WI38 (cell line): Measurements from ENCODE around the gene PDZD7.

ENCODE experiments used
- H3K4me3 ChIP-seq: 2 replicates; pipeline ENCODE4 v1.5.1; 2011; ENCODE audit warnings: low read depth, mild to moderate bottlenecking, control low read depth, low read length
- TF ChIP-seq, protein P1 (sequence below): IDR thresholded peaks from 2 replicates; pipeline ENCODE4 v1.5.1; 2012; ENCODE audit warnings: low read depth, mild to moderate bottlenecking, control low read depth, low read length

Gene PDZD7

DNA sequence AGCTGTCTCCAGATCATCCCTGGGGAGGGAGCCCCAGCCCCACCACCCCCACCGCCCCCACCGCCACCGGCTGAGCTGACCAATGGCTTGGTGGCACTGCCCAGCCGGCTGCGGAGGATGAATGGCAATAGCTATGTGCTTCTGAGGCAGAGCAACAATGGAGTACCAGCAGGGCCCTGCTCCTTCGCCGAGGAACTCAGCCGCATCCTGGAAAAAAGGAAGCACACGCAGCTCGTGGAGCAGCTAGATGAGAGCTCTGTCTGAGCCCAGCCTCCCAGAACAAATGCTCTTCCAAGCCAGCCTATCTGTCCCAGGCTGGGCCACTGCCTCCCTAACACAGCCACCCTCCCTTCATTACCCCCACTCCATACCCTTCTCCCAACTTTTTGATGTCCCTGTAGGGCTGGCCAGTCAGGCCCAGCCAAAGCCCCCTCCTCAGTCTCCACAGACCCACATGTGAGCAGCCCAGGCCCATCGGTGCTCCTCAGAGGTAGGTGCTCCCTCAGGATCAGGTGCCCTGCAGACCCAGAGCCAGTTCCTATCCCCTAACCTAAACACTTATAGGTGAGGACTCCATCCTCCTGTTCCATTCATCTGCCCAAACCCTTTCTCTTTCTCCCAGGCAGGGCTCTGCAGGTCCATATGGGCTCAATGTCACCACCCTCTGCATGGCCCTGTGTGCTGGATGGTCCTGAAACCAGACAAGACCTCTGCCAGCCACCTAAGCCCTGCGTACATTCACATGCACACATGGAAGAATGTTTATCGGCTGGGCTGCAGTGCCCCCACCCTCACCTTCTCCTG, 46.9 kb downstream of the PDZD7 start:
- H3K4me3 ChIP-seq: no peak overlapping the region
- TF ChIP-seq, protein P1, sequence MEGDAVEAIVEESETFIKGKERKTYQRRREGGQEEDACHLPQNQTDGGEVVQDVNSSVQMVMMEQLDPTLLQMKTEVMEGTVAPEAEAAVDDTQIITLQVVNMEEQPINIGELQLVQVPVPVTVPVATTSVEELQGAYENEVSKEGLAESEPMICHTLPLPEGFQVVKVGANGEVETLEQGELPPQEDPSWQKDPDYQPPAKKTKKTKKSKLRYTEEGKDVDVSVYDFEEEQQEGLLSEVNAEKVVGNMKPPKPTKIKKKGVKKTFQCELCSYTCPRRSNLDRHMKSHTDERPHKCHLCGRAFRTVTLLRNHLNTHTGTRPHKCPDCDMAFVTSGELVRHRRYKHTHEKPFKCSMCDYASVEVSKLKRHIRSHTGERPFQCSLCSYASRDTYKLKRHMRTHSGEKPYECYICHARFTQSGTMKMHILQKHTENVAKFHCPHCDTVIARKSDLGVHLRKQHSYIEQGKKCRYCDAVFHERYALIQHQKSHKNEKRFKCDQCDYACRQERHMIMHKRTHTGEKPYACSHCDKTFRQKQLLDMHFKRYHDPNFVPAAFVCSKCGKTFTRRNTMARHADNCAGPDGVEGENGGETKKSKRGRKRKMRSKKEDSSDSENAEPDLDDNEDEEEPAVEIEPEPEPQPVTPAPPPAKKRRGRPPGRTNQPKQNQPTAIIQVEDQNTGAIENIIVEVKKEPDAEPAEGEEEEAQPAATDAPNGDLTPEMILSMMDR: no peak

DNA sequence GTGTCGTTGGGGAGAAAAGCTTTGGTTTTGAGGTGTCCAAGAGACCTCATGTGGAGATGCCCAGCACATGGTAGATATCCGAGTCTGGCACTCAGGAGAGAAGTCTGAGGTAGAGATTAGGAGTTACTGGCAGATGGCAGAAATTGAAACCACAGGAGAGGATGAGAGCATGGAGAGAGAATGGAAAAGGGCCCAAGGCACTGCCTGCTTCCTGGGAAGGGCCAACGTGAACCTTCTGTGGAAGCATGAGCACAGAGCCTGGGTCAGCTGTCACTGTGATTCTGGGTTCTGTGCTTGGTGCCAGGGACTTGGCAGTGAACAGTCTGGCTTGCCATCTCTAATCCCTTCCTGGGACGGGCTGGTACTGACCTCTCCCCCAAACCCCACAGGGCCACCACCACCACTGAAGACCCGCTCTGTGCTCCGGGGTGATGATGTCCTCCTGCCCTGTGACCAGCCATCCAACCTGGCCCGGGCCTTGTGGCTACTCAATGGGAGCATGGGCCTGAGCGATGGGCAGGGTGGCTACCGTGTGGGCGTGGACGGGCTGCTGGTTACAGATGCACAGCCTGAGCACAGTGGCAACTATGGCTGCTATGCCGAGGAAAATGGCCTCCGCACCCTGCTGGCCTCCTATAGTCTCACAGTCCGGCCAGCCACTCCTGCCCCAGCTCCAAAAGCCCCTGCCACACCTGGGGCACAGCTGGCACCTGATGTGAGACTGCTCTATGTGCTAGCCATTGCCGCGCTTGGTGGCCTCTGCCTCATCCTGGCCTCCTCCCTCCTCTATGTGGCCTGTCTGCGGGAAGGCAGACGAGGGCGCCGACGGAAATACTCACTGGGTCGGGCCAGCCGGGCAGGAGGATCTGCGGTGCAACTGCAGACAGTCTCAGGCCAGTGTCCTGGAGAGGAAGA, 47.8 kb downstream of the PDZD7 start:
- no peak overlapping the region for H3K4me3 ChIP-seq
- TF ChIP-seq, protein P1: no peak

DNA sequence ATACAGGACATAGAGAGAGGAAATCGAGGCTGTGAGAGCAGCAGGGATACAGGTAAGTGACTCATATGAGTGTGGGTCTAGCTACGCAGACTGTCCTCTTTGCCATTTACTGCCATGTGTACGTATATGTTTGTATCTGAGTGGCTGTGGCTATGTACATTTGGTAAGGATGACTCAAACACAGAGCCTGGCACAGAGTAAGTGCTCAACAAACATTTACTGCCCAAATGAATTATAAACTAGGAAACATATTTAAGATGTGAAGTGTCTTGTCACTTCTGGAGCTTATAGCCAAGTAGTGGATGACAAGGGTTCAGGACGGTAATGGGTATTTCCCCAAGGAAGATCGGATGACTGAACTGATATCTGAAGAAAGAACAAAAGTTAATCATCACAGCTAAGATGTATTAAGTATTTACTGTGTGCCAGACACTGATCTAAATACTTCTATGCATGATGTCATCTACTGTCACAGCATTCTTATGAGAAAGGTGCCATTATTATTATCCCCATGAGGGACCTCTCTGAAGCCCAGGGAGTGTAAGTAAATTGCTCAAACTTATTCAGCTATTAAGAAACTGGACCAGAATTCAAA, 49.7 kb downstream of the PDZD7 start:
- H3K4me3 ChIP-seq: no peak overlapping the region
- TF ChIP-seq, protein P1: no peak

DNA sequence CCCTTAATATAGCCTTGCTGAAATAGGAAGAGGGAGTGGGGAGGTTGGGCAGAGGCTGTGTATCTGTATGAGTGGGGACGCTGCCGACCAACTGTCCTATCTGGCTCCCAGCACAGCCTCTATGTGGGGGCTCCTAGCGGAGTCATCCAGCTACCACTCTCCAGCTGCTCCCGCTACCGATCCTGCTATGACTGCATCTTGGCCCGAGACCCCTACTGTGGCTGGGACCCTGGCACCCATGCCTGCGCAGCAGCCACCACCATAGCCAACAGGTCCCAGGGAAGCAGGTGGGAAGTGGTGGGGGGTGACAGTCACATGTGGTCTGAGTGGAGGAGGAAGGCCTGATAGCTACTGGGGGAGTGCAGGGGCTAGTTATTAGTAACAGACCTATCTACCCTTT, 50.2 kb downstream of the PDZD7 start:
- TF ChIP-seq, protein P1: no peak
- H3K4me3 ChIP-seq: no peak overlapping the region

DNA sequence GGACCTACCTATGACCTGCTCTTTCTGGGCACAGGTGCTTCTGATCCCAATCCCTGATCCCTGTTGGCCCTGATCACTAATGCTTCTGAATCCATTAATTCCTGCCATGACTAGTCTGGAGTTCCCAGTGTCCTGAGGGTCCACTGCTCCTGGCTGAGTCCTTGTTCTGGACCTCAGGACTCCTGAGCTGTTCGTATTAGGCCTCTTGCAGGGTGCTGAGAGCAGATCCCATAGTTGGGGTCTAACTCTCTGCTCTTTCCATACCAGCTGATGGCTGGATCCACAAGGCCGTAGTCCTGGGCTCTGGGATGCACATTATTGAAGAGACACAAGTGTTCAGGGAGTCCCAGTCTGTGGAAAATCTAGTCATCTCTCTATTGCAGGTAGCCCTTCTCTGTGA, 50.6 kb downstream of the PDZD7 start:
- no peak overlapping the region for H3K4me3 ChIP-seq
- TF ChIP-seq, protein P1: no peak

DNA sequence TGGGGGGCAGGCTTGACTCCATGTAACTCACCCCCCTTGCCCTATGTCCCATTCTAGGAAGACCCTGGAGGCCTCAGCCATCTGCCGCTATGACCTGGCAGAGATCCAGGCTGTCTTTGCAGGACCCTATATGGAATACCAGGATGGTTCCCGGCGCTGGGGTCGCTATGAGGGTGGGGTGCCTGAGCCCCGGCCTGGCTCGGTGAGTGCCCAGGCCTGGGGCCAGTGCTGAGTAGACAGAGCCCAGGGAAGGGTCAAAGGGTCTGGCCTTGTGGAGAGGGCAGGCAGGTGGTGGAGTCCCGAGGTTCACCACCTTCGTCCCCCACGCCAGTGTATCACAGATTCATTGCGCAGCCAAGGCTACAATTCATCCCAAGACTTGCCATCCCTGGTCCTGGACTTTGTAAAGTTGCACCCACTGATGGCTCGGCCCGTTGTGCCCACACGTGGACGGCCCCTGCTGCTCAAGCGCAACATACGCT, 51.1 kb downstream of the PDZD7 start:
- TF ChIP-seq, protein P1: no peak
- H3K4me3 ChIP-seq: no peak overlapping the region
